Measurements from ENCODE around the gene IFT25. TPM values are rescaled to one million over a fixed set of nuclear protein-coding genes. Genes with fewer than 3 reads are reported as not detected.

The IFT25 gene
- total and polyA plus RNA-seq, 2 experiments from 2014 or later, result 28.2 to 109 TPM

DNA sequence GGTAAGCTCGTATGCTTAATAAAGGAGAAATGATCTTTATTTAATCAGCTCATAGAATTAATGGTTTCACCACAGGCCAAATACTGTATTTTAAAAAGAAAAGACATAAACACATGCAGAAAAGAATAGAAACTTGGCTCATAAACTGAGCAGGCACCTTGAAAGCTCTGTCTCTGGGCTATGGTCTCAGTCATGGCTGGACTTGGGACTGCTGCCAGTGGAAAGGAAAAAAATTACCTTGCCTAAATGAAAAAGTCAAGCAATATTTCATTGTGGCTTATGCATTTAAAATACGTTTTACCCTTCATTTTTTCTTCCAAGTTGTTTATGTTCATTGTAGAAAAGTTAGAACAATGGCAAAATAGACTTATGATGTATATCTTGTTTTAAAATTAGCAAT, 8.6 kb upstream of the IFT25 start:
- Histone ChIP-seq H3K27ac (ENCODE audit: low read depth) (no peak overlapping the region), H3F3A (replicated peaks; ENCODE audit: low read depth) (no peaks in the 10 kb centered on the region), H2AFZ (no peak overlapping the region), H3K9me2 (ENCODE audit: insufficient read depth) (no peaks in the 10 kb centered on the region), H3K36me3 (ENCODE audit: insufficient read depth) (peaks cover 12% of the 10 kb centered on the region; the same call in 1 of the 2 replicates), H3K27me3 (ENCODE audit: insufficient read depth) (no peaks in the 10 kb centered on the region), H3K4me2 (no peak overlapping the region), H4K20me1 (replicated peaks; ENCODE audit: insufficient read depth) (peaks cover 3% of the 10 kb centered on the region), H3K4me3 (no peak overlapping the region), H3K4me1 (ENCODE audit: insufficient read depth) (peaks cover 48% of the 10 kb centered on the region), H3K79me2 (replicated peaks; ENCODE audit: insufficient read depth) (peaks cover 35% of the 10 kb centered on the region)
- H3K4me1 Mint-ChIP-seq, result peaks cover 42% of the 10 kb centered on the region
- peaks cover 38% of the 10 kb centered on the region for H3K36me3 Mint-ChIP-seq (ENCODE audit: low read depth)
- no peak for DNase-seq (ENCODE audit: low spot score)
- no peak overlapping the region for H3K27ac Mint-ChIP-seq
- TF ChIP-seq ZNF331 (CRISPR knock-in tag; IDR thresholded peaks at IDR 0.05; ENCODE audit: low read depth) (no peak), CREB1 (CRISPR knock-in tag; IDR thresholded peaks at IDR 0.05; ENCODE audit: low read depth) (no peak), ZNF462 (CRISPR knock-in tag; IDR thresholded peaks at IDR 0.05) (no peak), EZH2phosphoT487 (IDR thresholded peaks at IDR 0.05; ENCODE audit: unreplicated experiment) (no peak), STAT1 (IDR thresholded peaks at IDR 0.05; ENCODE audit: unreplicated experiment) (no peak), POLR2AphosphoS5 (IDR thresholded peaks at IDR 0.05; ENCODE audit: low read depth) (no peak), NANOG (IDR thresholded peaks at IDR 0.05; ENCODE audit: borderline replicate concordance) (no peak), EZH2 (IDR thresholded peaks at IDR 0.05; ENCODE audit: low read depth, unreplicated experiment) (no peak), JUNB (IDR thresholded peaks at IDR 0.05; ENCODE audit: unreplicated experiment) (no peak), ZNF114 (CRISPR knock-in tag; IDR thresholded peaks at IDR 0.05) (no peak)
- TF ChIP-seq, protein P1, sequence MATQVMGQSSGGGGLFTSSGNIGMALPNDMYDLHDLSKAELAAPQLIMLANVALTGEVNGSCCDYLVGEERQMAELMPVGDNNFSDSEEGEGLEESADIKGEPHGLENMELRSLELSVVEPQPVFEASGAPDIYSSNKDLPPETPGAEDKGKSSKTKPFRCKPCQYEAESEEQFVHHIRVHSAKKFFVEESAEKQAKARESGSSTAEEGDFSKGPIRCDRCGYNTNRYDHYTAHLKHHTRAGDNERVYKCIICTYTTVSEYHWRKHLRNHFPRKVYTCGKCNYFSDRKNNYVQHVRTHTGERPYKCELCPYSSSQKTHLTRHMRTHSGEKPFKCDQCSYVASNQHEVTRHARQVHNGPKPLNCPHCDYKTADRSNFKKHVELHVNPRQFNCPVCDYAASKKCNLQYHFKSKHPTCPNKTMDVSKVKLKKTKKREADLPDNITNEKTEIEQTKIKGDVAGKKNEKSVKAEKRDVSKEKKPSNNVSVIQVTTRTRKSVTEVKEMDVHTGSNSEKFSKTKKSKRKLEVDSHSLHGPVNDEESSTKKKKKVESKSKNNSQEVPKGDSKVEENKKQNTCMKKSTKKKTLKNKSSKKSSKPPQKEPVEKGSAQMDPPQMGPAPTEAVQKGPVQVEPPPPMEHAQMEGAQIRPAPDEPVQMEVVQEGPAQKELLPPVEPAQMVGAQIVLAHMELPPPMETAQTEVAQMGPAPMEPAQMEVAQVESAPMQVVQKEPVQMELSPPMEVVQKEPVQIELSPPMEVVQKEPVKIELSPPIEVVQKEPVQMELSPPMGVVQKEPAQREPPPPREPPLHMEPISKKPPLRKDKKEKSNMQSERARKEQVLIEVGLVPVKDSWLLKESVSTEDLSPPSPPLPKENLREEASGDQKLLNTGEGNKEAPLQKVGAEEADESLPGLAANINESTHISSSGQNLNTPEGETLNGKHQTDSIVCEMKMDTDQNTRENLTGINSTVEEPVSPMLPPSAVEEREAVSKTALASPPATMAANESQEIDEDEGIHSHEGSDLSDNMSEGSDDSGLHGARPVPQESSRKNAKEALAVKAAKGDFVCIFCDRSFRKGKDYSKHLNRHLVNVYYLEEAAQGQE (IDR thresholded peaks at IDR 0.05; ENCODE audit: unreplicated experiment), result no peak
- TF ChIP-seq, protein P2, sequence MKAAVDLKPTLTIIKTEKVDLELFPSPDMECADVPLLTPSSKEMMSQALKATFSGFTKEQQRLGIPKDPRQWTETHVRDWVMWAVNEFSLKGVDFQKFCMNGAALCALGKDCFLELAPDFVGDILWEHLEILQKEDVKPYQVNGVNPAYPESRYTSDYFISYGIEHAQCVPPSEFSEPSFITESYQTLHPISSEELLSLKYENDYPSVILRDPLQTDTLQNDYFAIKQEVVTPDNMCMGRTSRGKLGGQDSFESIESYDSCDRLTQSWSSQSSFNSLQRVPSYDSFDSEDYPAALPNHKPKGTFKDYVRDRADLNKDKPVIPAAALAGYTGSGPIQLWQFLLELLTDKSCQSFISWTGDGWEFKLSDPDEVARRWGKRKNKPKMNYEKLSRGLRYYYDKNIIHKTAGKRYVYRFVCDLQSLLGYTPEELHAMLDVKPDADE (IDR thresholded peaks at IDR 0.05), result no peak
- TF ChIP-seq, protein P3, sequence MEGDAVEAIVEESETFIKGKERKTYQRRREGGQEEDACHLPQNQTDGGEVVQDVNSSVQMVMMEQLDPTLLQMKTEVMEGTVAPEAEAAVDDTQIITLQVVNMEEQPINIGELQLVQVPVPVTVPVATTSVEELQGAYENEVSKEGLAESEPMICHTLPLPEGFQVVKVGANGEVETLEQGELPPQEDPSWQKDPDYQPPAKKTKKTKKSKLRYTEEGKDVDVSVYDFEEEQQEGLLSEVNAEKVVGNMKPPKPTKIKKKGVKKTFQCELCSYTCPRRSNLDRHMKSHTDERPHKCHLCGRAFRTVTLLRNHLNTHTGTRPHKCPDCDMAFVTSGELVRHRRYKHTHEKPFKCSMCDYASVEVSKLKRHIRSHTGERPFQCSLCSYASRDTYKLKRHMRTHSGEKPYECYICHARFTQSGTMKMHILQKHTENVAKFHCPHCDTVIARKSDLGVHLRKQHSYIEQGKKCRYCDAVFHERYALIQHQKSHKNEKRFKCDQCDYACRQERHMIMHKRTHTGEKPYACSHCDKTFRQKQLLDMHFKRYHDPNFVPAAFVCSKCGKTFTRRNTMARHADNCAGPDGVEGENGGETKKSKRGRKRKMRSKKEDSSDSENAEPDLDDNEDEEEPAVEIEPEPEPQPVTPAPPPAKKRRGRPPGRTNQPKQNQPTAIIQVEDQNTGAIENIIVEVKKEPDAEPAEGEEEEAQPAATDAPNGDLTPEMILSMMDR (conservative IDR thresholded peaks at IDR 0.05; ENCODE audit: low read depth in 2 of 2), result no peak
- no peaks in the 10 kb centered on the region for H3K9me3 Mint-ChIP-seq
- ATAC-seq, result no peak
- no peaks in the 10 kb centered on the region for H3K27me3 Mint-ChIP-seq (ENCODE audit: insufficient read depth, low read depth, poor library complexity)
- H3K4me3 Mint-ChIP-seq, result no peak overlapping the region

All from GM23338 (cell line).